Measurements from ENCODE around the gene PTPDC1. TPM values are rescaled to one million over a fixed set of nuclear protein-coding genes. Genes with fewer than 3 reads are reported as not detected.

PTPDC1 gene
- total RNA-seq, 1 donor from 2014 or later, result 15.9 TPM

- Histone ChIP-seq H3K27ac (no peak overlapping the region), H3F3A (ENCODE audit: low read depth) (no peaks in the 10 kb centered on the region), H3K27me3 (no peaks in the 10 kb centered on the region), H2AFZ (replicated peaks) (no peak overlapping the region), H3K9me3 (ENCODE audit: low read depth) (no peaks in the 10 kb centered on the region), H3K4me3 (no peak overlapping the region), H3K4me2 (no peak overlapping the region), H3K9ac (no peak overlapping the region), H3K4me1 (no peaks in the 10 kb centered on the region), H3K79me2 (ENCODE audit: low read depth) (no peaks in the 10 kb centered on the region), H4K20me1 (ENCODE audit: low read depth) (no peaks in the 10 kb centered on the region), H3K36me3 (no peaks in the 10 kb centered on the region)
- Mint-ChIP-seq H3K4me3 (no peak overlapping the region), H3K27ac (no peak overlapping the region), H3K9me3 (peaks cover 4% of the 10 kb centered on the region), H3K27me3 (ENCODE audit: insufficient read depth, low read depth) (peaks cover 2% of the 10 kb centered on the region), H3K36me3 (no peaks in the 10 kb centered on the region), H3K4me1 (peaks cover under 1% of the 10 kb centered on the region)
- TF ChIP-seq EZH2 (IDR thresholded peaks at IDR 0.05), result no peak
- TF ChIP-seq EZH2phosphoT487 (IDR thresholded peaks at IDR 0.05), result no peak
- TF ChIP-seq, protein P1, sequence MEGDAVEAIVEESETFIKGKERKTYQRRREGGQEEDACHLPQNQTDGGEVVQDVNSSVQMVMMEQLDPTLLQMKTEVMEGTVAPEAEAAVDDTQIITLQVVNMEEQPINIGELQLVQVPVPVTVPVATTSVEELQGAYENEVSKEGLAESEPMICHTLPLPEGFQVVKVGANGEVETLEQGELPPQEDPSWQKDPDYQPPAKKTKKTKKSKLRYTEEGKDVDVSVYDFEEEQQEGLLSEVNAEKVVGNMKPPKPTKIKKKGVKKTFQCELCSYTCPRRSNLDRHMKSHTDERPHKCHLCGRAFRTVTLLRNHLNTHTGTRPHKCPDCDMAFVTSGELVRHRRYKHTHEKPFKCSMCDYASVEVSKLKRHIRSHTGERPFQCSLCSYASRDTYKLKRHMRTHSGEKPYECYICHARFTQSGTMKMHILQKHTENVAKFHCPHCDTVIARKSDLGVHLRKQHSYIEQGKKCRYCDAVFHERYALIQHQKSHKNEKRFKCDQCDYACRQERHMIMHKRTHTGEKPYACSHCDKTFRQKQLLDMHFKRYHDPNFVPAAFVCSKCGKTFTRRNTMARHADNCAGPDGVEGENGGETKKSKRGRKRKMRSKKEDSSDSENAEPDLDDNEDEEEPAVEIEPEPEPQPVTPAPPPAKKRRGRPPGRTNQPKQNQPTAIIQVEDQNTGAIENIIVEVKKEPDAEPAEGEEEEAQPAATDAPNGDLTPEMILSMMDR (IDR thresholded peaks at IDR 0.05), result no peak
- DNase-seq (ENCODE audit: low spot score), result no peak
These were observed 50.4 kb downstream of the PTPDC1 start for GRCh38 chr9:94134629-94135028.

DNA sequence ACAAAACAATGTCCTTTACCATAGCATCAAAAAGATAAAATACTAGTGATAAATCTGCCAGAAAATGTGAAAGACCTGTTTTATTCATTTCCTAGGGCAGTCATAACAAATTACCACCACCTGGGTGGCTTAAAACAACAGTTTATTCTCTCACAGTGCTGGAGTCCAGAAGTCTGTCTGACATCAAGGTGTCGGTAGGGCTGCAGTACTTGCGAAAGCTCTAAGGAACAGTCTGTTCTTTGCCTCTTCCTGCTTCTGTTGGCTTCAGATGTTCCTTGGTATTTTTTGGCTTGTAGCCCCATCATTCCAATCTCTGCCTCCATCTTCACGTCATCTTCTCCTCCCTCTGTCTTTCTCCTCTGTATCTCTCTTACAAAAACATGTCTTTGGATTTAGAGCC is 51.0 kb downstream of the PTPDC1 start:
- Histone ChIP-seq H3K27ac (no peak overlapping the region), H3K27me3 (no peaks in the 10 kb centered on the region), H3K4me1 (no peaks in the 10 kb centered on the region), H3K4me2 (no peak overlapping the region), H2AFZ (replicated peaks) (no peak overlapping the region), H4K20me1 (ENCODE audit: low read depth) (no peaks in the 10 kb centered on the region), H3K9ac (no peak overlapping the region), H3K79me2 (ENCODE audit: low read depth) (no peaks in the 10 kb centered on the region), H3K36me3 (no peaks in the 10 kb centered on the region), H3K4me3 (no peak overlapping the region), H3K9me3 (ENCODE audit: low read depth) (no peaks in the 10 kb centered on the region), H3F3A (ENCODE audit: low read depth) (no peaks in the 10 kb centered on the region)
- no peak overlapping the region for H3K27ac Mint-ChIP-seq
- no peak overlapping the region for H3K4me3 Mint-ChIP-seq
- DNase-seq (ENCODE audit: low spot score), result no peak
- no peaks in the 10 kb centered on the region for H3K36me3 Mint-ChIP-seq
- peaks cover 2% of the 10 kb centered on the region for H3K9me3 Mint-ChIP-seq
- TF ChIP-seq EZH2 (IDR thresholded peaks at IDR 0.05) (no peak), EZH2phosphoT487 (IDR thresholded peaks at IDR 0.05) (no peak)
- TF ChIP-seq, protein P1 (IDR thresholded peaks at IDR 0.05), result no peak
- H3K4me1 Mint-ChIP-seq, result peaks cover 6% of the 10 kb centered on the region
- peaks cover 2% of the 10 kb centered on the region for H3K27me3 Mint-ChIP-seq (ENCODE audit: insufficient read depth, low read depth)

- Histone ChIP-seq H3K36me3 (no peaks in the 10 kb centered on the region), H3K9ac (no peak overlapping the region)
These were observed 55.6 kb downstream of the PTPDC1 start for GRCh38 chr9:94139672-94140417.

More at GRCh38 chr9:94139672-94140417, 55.6 kb downstream of the PTPDC1 start:
- no peaks in the 10 kb centered on the region for H3K27me3 Mint-ChIP-seq (ENCODE audit: insufficient read depth, low read depth)
- no peak overlapping the region for H3K4me3 Mint-ChIP-seq
- Histone ChIP-seq H4K20me1 (ENCODE audit: low read depth) (no peaks in the 10 kb centered on the region), H3K79me2 (ENCODE audit: low read depth) (no peaks in the 10 kb centered on the region), H3F3A (ENCODE audit: low read depth) (no peaks in the 10 kb centered on the region), H3K9me3 (ENCODE audit: low read depth) (no peaks in the 10 kb centered on the region), H3K4me1 (no peaks in the 10 kb centered on the region), H3K27me3 (no peaks in the 10 kb centered on the region), H3K4me2 (no peak overlapping the region), H2AFZ (replicated peaks) (no peak overlapping the region), H3K27ac (no peak overlapping the region), H3K4me3 (no peak overlapping the region)
- H3K27ac Mint-ChIP-seq, result peak overlapping the region; percentile 78
- TF ChIP-seq, protein P1 (IDR thresholded peaks at IDR 0.05), result no peak
- no peak for TF ChIP-seq EZH2 (IDR thresholded peaks at IDR 0.05)
- no peak for TF ChIP-seq EZH2phosphoT487 (IDR thresholded peaks at IDR 0.05)
- no peaks in the 10 kb centered on the region for H3K36me3 Mint-ChIP-seq
- H3K4me1 Mint-ChIP-seq, result peaks cover 21% of the 10 kb centered on the region
- DNase-seq (ENCODE audit: low spot score), result no peak
- no peaks in the 10 kb centered on the region for H3K9me3 Mint-ChIP-seq
